Muscle of leg (tissue), 11 donors: Measurements from ENCODE around the gene STARD3NL. TPM values are rescaled to one million over a fixed set of nuclear protein-coding genes. Genes with fewer than 3 reads are reported as not detected.
"Not testable (repeated sequence)": the region's sequence is repeated elsewhere in the genome, so short reads cannot be mapped to it uniquely, and the experiment has no call there.

Source experiments
- DNase-seq: peaks from one replicate; pipeline ENCODE4 v3.0.0; 2013
- H3K27ac ChIP-seq: one replicate; pipeline ENCODE4 v1.5.1; 2013; ENCODE audit warnings: mild to moderate bottlenecking, low read length, control low read depth
- H3K27me3 ChIP-seq: one replicate; pipeline ENCODE4 v1.6.1; 2013; ENCODE audit warnings: low read length; ENCODE audit not compliant: control insufficient read depth, insufficient read depth
- H3K36me3 ChIP-seq: one replicate; pipeline ENCODE4 v1.6.1; 2013; ENCODE audit warnings: low read length; ENCODE audit not compliant: control insufficient read depth, insufficient read depth
- H3K4me1 ChIP-seq: one replicate; pipeline ENCODE4 v1.6.1; 2013; ENCODE audit warnings: low read length; ENCODE audit not compliant: control insufficient read depth, insufficient read depth
- H3K4me3 ChIP-seq: one replicate; pipeline ENCODE4 v1.5.1; 2013; ENCODE audit warnings: low read length, control low read depth
- H3K9me3 ChIP-seq: replicated peaks from 2 replicates; pipeline ENCODE4 v1.6.1; 2013; ENCODE audit warnings: low read depth, low read length; ENCODE audit not compliant: control insufficient read depth
- WGBS: methylation state at CpG from one replicate; pipeline ENCODE4 v1.1.5; 2013; ENCODE audit warnings: missing lambda C conversion rate; ENCODE audit not compliant: insufficient coverage; 5-methylcytosine and 5-hydroxymethylcytosine counted together
- polyA plus RNA-seq, 8 donors: library from polyadenylated mRNA; unstranded; fragments of 120-200 nt; gene quantifications; one replicate each; pipeline versions ENCODE4 v1.2.1 to v1.2.3, GENCODE V29; 2013; ENCODE audit warnings: inconsistent platforms in 1 of 8, low replicate concordance in 1 of 8; ENCODE audit not compliant: insufficient read length in 8 of 8, insufficient read depth in 1 of 8
- total RNA-seq: library from RNA; stranded (reverse); fragments of 120-200 nt; gene quantifications from one replicate; pipeline ENCODE4 v1.2.4, GENCODE V29; 2013

The STARD3NL gene
- total and polyA plus RNA-seq, 9 donors, result 29.7 to 37.8 (median 31.1) TPM

GRCh38 chr7:38234759-38235158, 56.7 kb downstream of the STARD3NL start:
- not testable (repeated sequence) for H3K4me1 ChIP-seq, H3K27ac ChIP-seq, H3K4me3 ChIP-seq, H3K27me3 ChIP-seq, H3K9me3 ChIP-seq, DNase-seq
- WGBS, result 85% methylated on average over 11 of the region's 11 CpGs
- peaks cover 13% of the 10 kb centered on the region for H3K36me3 ChIP-seq

- no peaks in the 10 kb centered on the region for H3K9me3 ChIP-seq
- H3K27ac ChIP-seq, result no peak overlapping the region
- DNase-seq, result no peak
- H3K4me1 ChIP-seq, result no peaks in the 10 kb centered on the region
- no peak overlapping the region for H3K4me3 ChIP-seq
- peaks cover 9% of the 10 kb centered on the region for H3K36me3 ChIP-seq
- H3K27me3 ChIP-seq, result no peaks in the 10 kb centered on the region
- 31% methylated on average over 1 of the region's 4 CpGs for WGBS
Observed at GRCh38 chr7:38235606-38236005, 57.6 kb downstream of the STARD3NL start.

GRCh38 chr7:38239129-38239528, 61.1 kb downstream of the STARD3NL start:
- 94% methylated on average over 6 of the region's 10 CpGs for WGBS
- H3K36me3 ChIP-seq, H3K27ac ChIP-seq, DNase-seq, H3K4me3 ChIP-seq, H3K9me3 ChIP-seq, H3K4me1 ChIP-seq, H3K27me3 ChIP-seq: not testable (repeated sequence)

GRCh38 chr7:38241071-38241470, 63.0 kb downstream of the STARD3NL start:
- WGBS, result no CpG with 5 or more reads among the region's 3 CpGs
- DNase-seq, result no peak
- no peak overlapping the region for H3K27ac ChIP-seq

GRCh38 chr7:38242814-38243213, 64.8 kb downstream of the STARD3NL start:
- no peak overlapping the region for H3K27ac ChIP-seq
- H3K9me3 ChIP-seq, result no peaks in the 10 kb centered on the region
- H3K36me3 ChIP-seq, result no peaks in the 10 kb centered on the region
- no peaks in the 10 kb centered on the region for H3K27me3 ChIP-seq
- H3K4me3 ChIP-seq, result no peak overlapping the region
- no CpG with 5 or more reads among the region's 6 CpGs for WGBS
- no peaks in the 10 kb centered on the region for H3K4me1 ChIP-seq
- no peak for DNase-seq

More at GRCh38 chr7:38241071-38241470, 63.0 kb downstream of the STARD3NL start:
- H3K4me1 ChIP-seq, result no peaks in the 10 kb centered on the region
- H3K9me3 ChIP-seq, result no peaks in the 10 kb centered on the region
- H3K27me3 ChIP-seq, result no peaks in the 10 kb centered on the region
- no peak overlapping the region for H3K4me3 ChIP-seq
- no peaks in the 10 kb centered on the region for H3K36me3 ChIP-seq

GRCh38 chr7:38243345-38243744, 65.3 kb downstream of the STARD3NL start:
- WGBS, result 86% methylated on average over 2 of the region's 5 CpGs
- not testable (repeated sequence) for DNase-seq, H3K4me1 ChIP-seq, H3K27me3 ChIP-seq, H3K36me3 ChIP-seq, H3K9me3 ChIP-seq, H3K4me3 ChIP-seq, H3K27ac ChIP-seq

GRCh38 chr7:38244516-38244915, 66.5 kb downstream of the STARD3NL start:
- Histone ChIP-seq H3K4me3 (no peak overlapping the region), H3K36me3 (no peaks in the 10 kb centered on the region), H3K4me1 (no peaks in the 10 kb centered on the region), H3K27me3 (no peaks in the 10 kb centered on the region), H3K27ac (no peak overlapping the region), H3K9me3 (no peaks in the 10 kb centered on the region)
- DNase-seq, result no peak
- WGBS, result 87% methylated on average over 9 of the region's 14 CpGs

GRCh38 chr7:38245409-38245977, 67.4 kb downstream of the STARD3NL start:
- WGBS, result no CpG with 5 or more reads among the region's 3 CpGs
- Histone ChIP-seq H3K4me3 (no peak overlapping the region), H3K27me3 (no peaks in the 10 kb centered on the region), H3K27ac (no peak overlapping the region), H3K4me1 (no peaks in the 10 kb centered on the region), H3K9me3 (no peaks in the 10 kb centered on the region), H3K36me3 (no peaks in the 10 kb centered on the region)
- no peak for DNase-seq

- no peaks in the 10 kb centered on the region for H3K9me3 ChIP-seq
- DNase-seq, result no peak
- no peak overlapping the region for H3K4me3 ChIP-seq
- no peaks in the 10 kb centered on the region for H3K4me1 ChIP-seq
- H3K36me3 ChIP-seq, result no peaks in the 10 kb centered on the region
- 100% methylated on average over 1 of the region's 5 CpGs for WGBS
- H3K27me3 ChIP-seq, result no peaks in the 10 kb centered on the region
- H3K27ac ChIP-seq, result no peak overlapping the region
Observed at GRCh38 chr7:38248069-38248567, 70.1 kb downstream of the STARD3NL start.

- H3K4me3 ChIP-seq, H3K27me3 ChIP-seq, H3K4me1 ChIP-seq, DNase-seq, H3K9me3 ChIP-seq, H3K27ac ChIP-seq, H3K36me3 ChIP-seq: not testable (repeated sequence)
- WGBS, result no CpG with 5 or more reads among the region's 3 CpGs
Observed at GRCh38 chr7:38249849-38250248, 71.8 kb downstream of the STARD3NL start.

GRCh38 chr7:38257350-38257677, 79.3 kb downstream of the STARD3NL start:
- no CpG with 5 or more reads among the region's 2 CpGs for WGBS
- Histone ChIP-seq H3K4me1 (no peaks in the 10 kb centered on the region), H3K36me3 (no peaks in the 10 kb centered on the region), H3K27ac (no peak overlapping the region), H3K9me3 (no peaks in the 10 kb centered on the region), H3K4me3 (no peak overlapping the region), H3K27me3 (no peaks in the 10 kb centered on the region)
- no peak for DNase-seq
